Sigmoid colon (tissue), 3 donors: Measurements from ENCODE around the gene DUSP22.

Experiments used
- CTCF ChIP-seq, 4 experiments: fragments of 450-650 bp in 3 of 4; fragments of 200-600 bp in 1 of 4; IDR thresholded peaks; one replicate each; pipeline ENCODE4 v1.5.1; 2016 to 2019; ENCODE audit warnings: antibody characterized with exemption in 4 of 4, mild to moderate bottlenecking in 3 of 4, moderate library complexity in 2 of 4
- POLR2A ChIP-seq, 2 donors: fragments of 450-650 bp; IDR thresholded peaks; one replicate each; pipeline ENCODE4 v1.6.1; 2016; ENCODE audit warnings: antibody characterized with exemption in 2 of 2, mild to moderate bottlenecking in 2 of 2, moderate library complexity in 2 of 2

- TF ChIP-seq CTCF (IDR thresholded peaks at IDR 0.05): no peak
- TF ChIP-seq POLR2A (IDR thresholded peaks at IDR 0.05): no peak
These were observed 7.7 kb downstream of the DUSP22 start for GRCh38 chr6:300026-300425.
